Endothelial cell of umbilical vein (primary cell): ENCODE results near the gene PSTPIP1. TPM values are rescaled to one million over a fixed set of nuclear protein-coding genes. Genes with fewer than 3 reads are reported as not detected.

Experiments used
- BruUV-seq: library from RNA; stranded (reverse); fragments of 400-500 nt; replicated peaks from 2 replicates; lab custom pipeline; 2021; lab: Mats Ljungman, UMichigan
- CTCF ChIA-PET: fragments of 300-600, 350-600 bp; sonication (Branson Sonifier 250); formaldehyde crosslinking; loops from one replicate; lab custom pipeline; 2021; ENCODE audit warnings: antibody characterized with exemption, inconsistent platforms; lab: Charles Lee
- POLR2A ChIA-PET: fragments of 300-600, 350-600 bp; sonication (Branson Sonifier 250); formaldehyde crosslinking; loops from one replicate; lab custom pipeline; 2021; ENCODE audit warnings: antibody characterized with exemption, inconsistent platforms; lab: Charles Lee
- DNase-seq: peaks from one replicate; pipeline ENCODE4 v3.0.0-alpha.2; 2011; ENCODE audit warnings: low read depth, low spot score
- FAIRE-seq: peaks from 2 replicates; lab custom pipeline; 2011; peaks lifted over from hg19 to GRCh38; lab: Jason Lieb, UNC
- H2AFZ ChIP-seq: 2 replicates; pipeline ENCODE4 v1.6.0; 2012; ENCODE audit warnings: low read depth, low read length, control low read depth, inconsistent platforms
- H3K27ac ChIP-seq: 2 replicates; pipeline ENCODE4 v1.5.1; 2011; ENCODE audit warnings: low read depth, mild to moderate bottlenecking, control low read depth, low read length, moderate library complexity; ENCODE audit not compliant: insufficient read depth
- H3K27me3 ChIP-seq, 2 experiments: 2 replicates each; pipeline versions ENCODE4 v1.6.0 to v1.6.1; 2011; ENCODE audit warnings: low read length in 2 of 2, mixed read lengths in 1 of 2; ENCODE audit not compliant: control insufficient read depth in 2 of 2, insufficient read depth in 2 of 2
- H3K36me3 ChIP-seq, 2 experiments: 2 replicates in 1 of 2; 3 replicates in 1 of 2; pipeline ENCODE4 v1.5.1; 2011; ENCODE audit warnings: low read length in 2 of 2, mild to moderate bottlenecking in 1 of 2, moderate library complexity in 1 of 2; ENCODE audit not compliant: control insufficient read depth in 2 of 2, insufficient read depth in 2 of 2; ENCODE audit errors: extremely low read depth in 1 of 2
- H3K4me1 ChIP-seq: 3 replicates; pipeline ENCODE4 v1.5.1; 2011; ENCODE audit warnings: mild to moderate bottlenecking, low read length; ENCODE audit not compliant: control insufficient read depth, insufficient read depth; ENCODE audit errors: extremely low read depth
- H3K4me2 ChIP-seq: 2 replicates; pipeline ENCODE4 v1.6.1; 2011; ENCODE audit warnings: low read length, control low read depth, mixed read lengths; ENCODE audit not compliant: insufficient read depth
- H3K4me3 ChIP-seq, 3 experiments: fragments of 200-600 bp in 1 of 3; sonication (generic), shearing (Covaris generic) in 1 of 3; replicated peaks in 1 of 3; 2 replicates each; pipeline ENCODE4 v1.5.1; 2011 to 2016; ENCODE audit warnings: control low read depth in 3 of 3, low read length in 3 of 3, mild to moderate bottlenecking in 2 of 3, inconsistent platforms in 1 of 3, low read depth in 1 of 3, moderate library complexity in 1 of 3; ENCODE audit not compliant: insufficient read depth in 1 of 3
- H3K79me2 ChIP-seq: 2 replicates; pipeline ENCODE4 v1.6.0; 2012; ENCODE audit warnings: low read length, inconsistent platforms; ENCODE audit not compliant: control insufficient read depth, insufficient read depth
- H3K9ac ChIP-seq: replicated peaks from 2 replicates; pipeline ENCODE3; 2011; ENCODE audit warnings: low read length, control low read depth; ENCODE audit not compliant: insufficient read depth; ENCODE audit errors: extremely low read depth
- H3K9me1 ChIP-seq: replicated peaks from 3 replicates; pipeline ENCODE4 v1.6.0; 2011; ENCODE audit warnings: mild to moderate bottlenecking, low read length; ENCODE audit not compliant: control insufficient read depth, insufficient read depth; ENCODE audit errors: extremely low read depth
- H3K9me3 ChIP-seq: replicated peaks from 2 replicates; pipeline ENCODE4 v1.5.1; 2012; ENCODE audit warnings: low read length, inconsistent platforms; ENCODE audit not compliant: control insufficient read depth, insufficient read depth
- H4K20me1 ChIP-seq: replicated peaks from 2 replicates; pipeline ENCODE3; 2011; ENCODE audit warnings: mild to moderate bottlenecking, low read length; ENCODE audit not compliant: control insufficient read depth, insufficient read depth; ENCODE audit errors: extremely low read depth
- CTCF ChIP-seq, 2 donors: IDR thresholded peaks; 1 replicate in 1 of 2; 2 replicates in 1 of 2; pipeline ENCODE4 v1.5.1; 2011; ENCODE audit warnings: low read length in 2 of 2, mild to moderate bottlenecking in 2 of 2, moderate library complexity in 2 of 2, control low read depth in 1 of 2, inconsistent platforms in 1 of 2, low read depth in 1 of 2; ENCODE audit not compliant: insufficient read depth in 1 of 2; ENCODE audit errors: extremely low read depth in 1 of 2
- EZH2 ChIP-seq: IDR thresholded peaks from 2 replicates; pipeline ENCODE4 v1.6.1; 2012; ENCODE audit warnings: borderline replicate concordance, low read depth, mild to moderate bottlenecking, moderate library complexity, low read length, inconsistent platforms; ENCODE audit not compliant: severe bottlenecking
- FOS ChIP-seq: IDR thresholded peaks from 2 replicates; pipeline ENCODE4 v1.6.1; 2011; ENCODE audit warnings: mild to moderate bottlenecking, low read length, moderate library complexity, borderline replicate concordance; ENCODE audit not compliant: insufficient read depth
- GATA2 ChIP-seq: IDR thresholded peaks from 2 replicates; pipeline ENCODE4 v1.7.0; 2011; ENCODE audit warnings: low read depth, mild to moderate bottlenecking, moderate library complexity, mixed read lengths, low read length; ENCODE audit not compliant: insufficient read length, insufficient read depth
- JUN ChIP-seq: IDR thresholded peaks from 2 replicates; pipeline ENCODE4 v1.6.1; 2011; ENCODE audit warnings: borderline replicate concordance, low read depth; ENCODE audit not compliant: insufficient read length, insufficient read depth
- MYC ChIP-seq: IDR thresholded peaks from one replicate; pipeline ENCODE4 v1.6.1; 2011; ENCODE audit warnings: mild to moderate bottlenecking, low read depth, low read length
- POLR2A ChIP-seq: IDR thresholded peaks from 2 replicates; pipeline ENCODE4 v1.6.1; 2012; ENCODE audit warnings: low read depth, mild to moderate bottlenecking, control low read depth, low read length
- POLR2AphosphoS5 ChIP-seq: IDR thresholded peaks from 2 replicates; pipeline ENCODE4 v1.6.1; 2012; ENCODE audit warnings: low read depth, mild to moderate bottlenecking, control low read depth, low read length, moderate library complexity; ENCODE audit not compliant: insufficient read depth
- dilution Hi-C: fragments of 300-500 bp; cut with MboI; formaldehyde crosslinking; loops from one replicate; pipeline ENCODE4 v1.15.0; 2019; ENCODE audit warnings: low sequenced_read_pairs; ENCODE audit not compliant: extremely low pct_ligation_motif_present
- intact Hi-C: fragments of 100-400 bp; cut with micrococcal nuclease; formaldehyde crosslinking; loops from one replicate; pipeline ENCODE4 v1.10.0; 2022
- polyA plus RNA-seq, 4 experiments: library from polyadenylated mRNA; depleted of rRNA in 3 of 4; stranded (reverse) in 3 of 4; unstranded in 1 of 4; fragments of >200 nt; gene quantifications; 2 replicates each; pipeline versions ENCODE4 v1.2.1 to v1.2.3, GENCODE V29; 2011 to 2012; ENCODE audit warnings: missing spikeins in 1 of 4
- total RNA-seq: library from RNA; stranded (reverse); gene quantifications from 2 replicates; pipeline ENCODE4 v1.2.3, GENCODE V29; 2021
- TF ChIP-seq, protein P1 (sequence below): IDR thresholded peaks from 2 replicates; pipeline ENCODE4 v1.6.1; 2011; ENCODE audit not compliant: insufficient read depth, insufficient read length

PSTPIP1 gene
- total and polyA plus RNA-seq, 2 donors (not counting 3 experiments of a cell fraction or from before 2014, with no cell fraction given) = not detected

GRCh38 chr15:77015646-77016320, 20.9 kb downstream of the PSTPIP1 start:
- ChIA-PET CTCF (interaction anchor here (1.3 to 1.5 kb wide), 3 partner anchors 9 to 528 kb away, joined by 3 to 7 read pairs (median 4); no protein-coding TSS in a partner anchor), POLR2A (no interaction called here)
- Histone ChIP-seq H3K4me1 (no peaks in the 10 kb centered on the region), H3K27ac (no peak overlapping the region), H3K4me2 (no peak overlapping the region), H3K9me1 (no peaks in the 10 kb centered on the region), H3K79me2 (no peaks in the 10 kb centered on the region), H3K9ac (no peak overlapping the region), H4K20me1 (no peaks in the 10 kb centered on the region), H3K27me3 (no peaks in the 10 kb centered on the region), H3K9me3 (no peaks in the 10 kb centered on the region), H3K36me3 (no peaks in the 10 kb centered on the region), H2AFZ (no peak overlapping the region), H3K4me3 (no peak overlapping the region)
- intact Hi-C loops = no loop called here
- BruUV-seq = no TSS peak
- FAIRE-seq (no peak), DNase-seq (no peak)
- TF ChIP-seq, protein P1, sequence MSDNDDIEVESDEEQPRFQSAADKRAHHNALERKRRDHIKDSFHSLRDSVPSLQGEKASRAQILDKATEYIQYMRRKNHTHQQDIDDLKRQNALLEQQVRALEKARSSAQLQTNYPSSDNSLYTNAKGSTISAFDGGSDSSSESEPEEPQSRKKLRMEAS = no peak
- no peak for TF ChIP-seq FOS
- no peak for TF ChIP-seq POLR2A
- TF ChIP-seq MYC = no peak
- TF ChIP-seq JUN = no peak
- TF ChIP-seq POLR2AphosphoS5 = no peak
- TF ChIP-seq EZH2 = no peak
- TF ChIP-seq GATA2 = no peak
- no peak for TF ChIP-seq CTCF (IDR thresholded peaks at IDR 0.05; ENCODE audit: extremely low read depth in 1 of 2, insufficient read depth in 1 of 2, low read depth in 1 of 2, low read length in 2 of 2)
- dilution Hi-C loops = no loop called here
